HG03175 (cell line): ENCODE measurements around the gene TBL3.
"Not testable (repeated sequence)": the region's sequence is repeated elsewhere in the genome, so short reads cannot be mapped to it uniquely, and the experiment has no call there.

Experiments
- ATAC-seq: cut with Tn5 transposase; IDR thresholded peaks from one replicate; pipeline ENCODE4 v1.9.1; 2021; ENCODE audit warnings: mild to moderate bottlenecking, moderate library complexity; ENCODE audit not compliant: unreplicated experiment

TBL3 gene

GRCh38 chr16:1971796-1972489 lies at the start of gene TBL3:
Gene TBL3, plus strand, starts transcription at chr16:1972053. Its CDS starts 112 bp downstream, at chr16:1972165.
- peak; percentile 86 for ATAC-seq

GRCh38 chr16:1922357-1922756 lies 49.5 kb upstream of the TBL3 start:
- no peak for ATAC-seq

GRCh38 chr16:1923299-1924034 lies 48.4 kb upstream of the TBL3 start:
- no peak for ATAC-seq

- no peak for ATAC-seq
Observed at GRCh38 chr16:1924095-1924494, 47.8 kb upstream of the TBL3 start.

- ATAC-seq: no peak
Observed at GRCh38 chr16:1926271-1926670, 45.6 kb upstream of the TBL3 start.

- no peak for ATAC-seq
Observed at GRCh38 chr16:1929105-1929504, 42.7 kb upstream of the TBL3 start.

- peak; percentile 91 for ATAC-seq
Observed at GRCh38 chr16:1929578-1930337, 42.1 kb upstream of the TBL3 start.

- no peak for ATAC-seq
Observed at GRCh38 chr16:1930338-1930720, 41.5 kb upstream of the TBL3 start.

- no peak for ATAC-seq
Observed at GRCh38 chr16:1932050-1933028, 39.5 kb upstream of the TBL3 start.

- ATAC-seq: no peak
Observed at GRCh38 chr16:1933097-1933661, 38.7 kb upstream of the TBL3 start.

DNA sequence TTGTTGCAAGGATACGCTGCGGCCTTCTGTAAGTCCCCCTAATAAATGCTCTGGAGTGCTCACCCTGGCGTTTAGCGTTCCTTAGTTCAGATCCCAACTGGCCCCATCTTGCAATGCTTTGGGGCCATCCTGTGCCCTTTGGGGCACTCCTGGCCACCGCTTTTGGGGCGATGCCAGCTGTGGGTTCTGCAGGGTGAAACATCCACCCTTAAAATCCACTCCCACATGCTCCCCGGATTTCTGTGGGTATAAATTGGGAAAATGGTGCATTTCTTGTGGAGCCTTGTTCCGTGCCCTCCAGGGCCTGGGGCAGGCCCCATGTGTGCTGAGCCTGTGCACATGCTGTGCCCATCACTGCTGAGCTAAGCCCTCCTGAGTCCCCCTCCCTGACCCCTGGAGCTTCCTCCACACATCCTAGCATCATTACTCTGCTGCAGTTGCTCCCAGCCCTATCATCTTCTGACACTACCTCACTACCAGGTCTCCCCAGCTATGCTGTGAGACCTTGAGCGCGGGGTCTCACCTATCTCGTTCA lies 34.8 kb upstream of the TBL3 start:
- ATAC-seq: no peak

DNA sequence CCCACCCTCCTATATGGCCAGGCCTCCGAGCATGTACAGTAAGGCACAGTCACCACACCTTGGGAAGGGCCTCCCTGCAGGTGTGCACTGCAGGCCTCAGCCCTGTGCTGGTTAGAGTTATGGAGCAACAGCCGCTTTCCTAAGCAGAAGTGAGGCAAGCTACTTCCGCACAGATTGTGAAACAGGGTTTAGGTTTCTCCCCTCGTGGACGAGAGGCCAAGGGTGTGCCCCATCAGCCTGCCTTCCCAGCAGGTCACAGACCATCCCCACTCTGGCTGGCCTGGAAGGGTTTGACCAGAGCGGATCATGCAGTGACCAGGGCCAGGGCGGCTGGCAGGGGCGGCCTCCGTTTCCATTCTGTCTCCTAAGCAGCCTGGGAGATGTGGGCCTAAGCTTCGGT lies 33.5 kb upstream of the TBL3 start:
- ATAC-seq: no peak

GRCh38 chr16:1938910-1939309 lies 32.9 kb upstream of the TBL3 start:
- no peak for ATAC-seq

- not testable (repeated sequence) for ATAC-seq
Observed at GRCh38 chr16:1939833-1940232, 32.0 kb upstream of the TBL3 start.

DNA sequence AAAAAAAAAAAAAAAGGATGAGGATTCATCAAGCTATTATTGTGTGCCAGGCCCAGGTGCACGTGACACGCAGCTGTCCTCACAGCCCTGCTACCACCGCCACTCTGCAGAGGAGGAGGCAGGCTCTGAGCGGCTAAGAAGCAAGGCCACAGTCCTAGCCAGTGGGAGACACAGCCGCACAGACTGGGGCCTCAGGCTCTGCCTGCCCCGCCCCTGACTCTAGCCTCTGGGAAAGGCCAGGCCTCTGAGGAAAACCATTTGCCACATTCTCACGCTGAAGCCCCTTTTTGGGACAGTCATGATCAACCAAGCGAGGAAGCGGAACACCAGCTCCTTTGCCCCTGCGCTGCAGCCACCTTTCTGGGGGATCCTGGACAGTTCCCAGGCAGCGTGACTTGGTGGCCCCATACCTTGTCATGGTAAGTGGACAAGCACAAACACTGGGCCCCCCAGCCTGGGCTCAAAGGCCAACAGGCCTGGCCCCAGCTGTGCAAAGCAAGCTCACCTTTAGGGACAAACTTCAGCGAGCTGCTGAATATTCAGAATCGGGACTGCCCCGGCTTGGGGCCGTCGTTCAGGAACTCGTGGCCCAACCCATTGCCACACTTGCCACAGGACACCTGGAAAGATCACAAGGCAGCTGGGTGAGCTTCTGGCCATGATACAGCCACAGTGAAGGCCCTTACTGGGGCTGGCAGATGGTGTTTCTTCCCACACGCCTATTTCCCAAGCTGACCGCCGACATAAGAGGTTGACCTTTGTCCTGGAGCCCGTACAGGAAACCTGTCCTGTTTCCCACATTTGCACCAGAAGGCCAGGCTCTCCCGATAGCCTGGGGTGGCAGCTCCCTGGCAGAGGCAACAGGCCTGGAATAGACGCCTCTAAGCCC lies 31.3 kb upstream of the TBL3 start:
- no peak for ATAC-seq

DNA sequence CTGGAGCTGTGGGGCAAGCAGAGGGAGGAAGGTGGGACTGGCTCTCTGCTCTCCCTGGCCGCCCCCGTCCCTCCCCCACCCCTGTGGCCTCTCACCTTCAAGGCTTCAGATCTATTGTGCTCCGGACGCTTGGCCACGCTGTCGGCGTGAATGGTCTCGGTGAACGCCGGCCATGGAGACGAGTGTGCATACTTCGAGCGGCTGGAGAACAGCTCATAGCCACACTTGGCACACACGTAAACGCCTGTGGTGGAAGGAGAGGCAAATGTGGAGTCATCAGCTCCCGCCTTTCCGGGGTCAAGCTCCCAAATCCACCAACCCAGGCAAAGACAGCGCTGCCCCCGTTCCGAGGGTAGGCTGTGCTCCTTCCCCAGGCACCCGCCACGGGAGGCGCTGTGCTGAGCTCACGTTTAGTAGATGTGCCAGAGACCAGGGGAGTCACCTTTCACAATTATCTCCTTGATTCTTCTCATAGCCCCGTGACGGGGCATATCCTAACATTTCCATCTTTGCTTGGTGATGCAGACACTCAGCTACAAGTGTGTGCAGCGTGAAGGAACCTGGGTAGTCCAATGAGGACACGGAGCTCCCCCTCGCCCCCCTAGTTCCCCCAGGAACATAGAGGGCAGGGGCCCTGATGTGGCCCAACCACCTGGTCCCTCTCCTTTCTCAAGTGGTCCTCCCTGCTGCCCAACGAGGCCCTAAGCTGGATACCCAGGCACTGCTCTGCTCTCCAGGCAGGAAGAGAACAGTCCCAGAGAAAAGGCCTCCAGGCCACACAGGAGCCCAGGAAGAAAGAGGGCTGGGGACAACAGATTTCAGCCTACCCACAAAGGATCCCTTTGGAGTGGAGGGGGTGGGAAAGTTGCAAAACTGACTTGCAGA lies 30.4 kb upstream of the TBL3 start:
- ATAC-seq: no peak

GRCh38 chr16:1942047-1942809 lies 29.6 kb upstream of the TBL3 start:
- no peak for ATAC-seq
